ENCODE results near the gene SH3RF2. TPM values are rescaled to one million over a fixed set of nuclear protein-coding genes. Genes with fewer than 3 reads are reported as not detected.

Gene SH3RF2
- total RNA-seq, 1 donor from 2014 or later, result 3.7 TPM

DNA sequence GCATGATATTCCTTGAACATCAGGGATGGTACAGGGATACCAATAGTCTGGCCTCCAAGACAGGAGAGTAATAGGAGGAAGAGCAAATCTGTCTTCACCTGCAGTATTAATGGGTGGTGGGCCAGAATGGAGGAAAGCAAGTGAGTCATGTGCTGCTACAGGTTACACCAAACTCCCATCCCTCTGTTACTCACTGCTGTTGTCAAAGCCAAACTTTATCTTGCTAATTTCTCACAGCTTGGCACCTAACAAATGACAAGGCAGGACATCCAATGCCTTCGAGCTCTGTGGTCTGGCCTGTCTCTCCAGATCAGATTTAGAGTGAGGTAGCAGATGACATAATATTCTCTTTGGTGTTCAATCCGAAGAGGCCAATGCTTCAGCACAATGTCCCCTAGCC is 142.2 kb downstream of the SH3RF2 start:
- Histone ChIP-seq H3K36me3 (ENCODE audit: control insufficient read depth in 3 of 3, insufficient read depth in 3 of 3, low read length in 3 of 3) (no peaks in the 10 kb centered on the region), H3K27me3 (ENCODE audit: control insufficient read depth in 3 of 3, insufficient read depth in 3 of 3, low read length in 3 of 3) (peaks cover 0 to 5% (median 3%) of the 10 kb centered on the region in 3 donors), H3K27ac (ENCODE audit: low read depth, low read length) (no peak overlapping the region), H3K9ac (ENCODE audit: low read depth in 1 of 3, low read length in 3 of 3) (no peak overlapping the region), H3K4me3 (ENCODE audit: low read length in 3 of 3) (no peak overlapping the region), H3K9me3 (ENCODE audit: control insufficient read depth in 3 of 3, low read length in 3 of 3) (no peaks in the 10 kb centered on the region), H3K4me1 (ENCODE audit: control insufficient read depth in 3 of 3, insufficient read depth in 3 of 3, low read length in 3 of 3) (peaks cover 0 to 8% (median 0%) of the 10 kb centered on the region in 3 donors)

GRCh38 chr5:146079695-146080373 is 143.5 kb downstream of the SH3RF2 start:
- Histone ChIP-seq H3K9ac (ENCODE audit: low read depth in 1 of 3, low read length in 3 of 3) (no peak overlapping the region), H3K27ac (ENCODE audit: low read depth, low read length) (no peak overlapping the region), H3K9me3 (ENCODE audit: control insufficient read depth in 3 of 3, low read length in 3 of 3) (no peaks in the 10 kb centered on the region), H3K36me3 (ENCODE audit: control insufficient read depth in 3 of 3, insufficient read depth in 3 of 3, low read length in 3 of 3) (no peaks in the 10 kb centered on the region), H3K27me3 (ENCODE audit: control insufficient read depth in 3 of 3, insufficient read depth in 3 of 3, low read length in 3 of 3) (peaks cover 0 to 5% (median 3%) of the 10 kb centered on the region in 3 donors), H3K4me3 (ENCODE audit: low read length in 3 of 3) (no peak overlapping the region), H3K4me1 (ENCODE audit: control insufficient read depth in 3 of 3, insufficient read depth in 3 of 3, low read length in 3 of 3) (peaks cover 0 to 8% (median 0%) of the 10 kb centered on the region in 3 donors)

DNA sequence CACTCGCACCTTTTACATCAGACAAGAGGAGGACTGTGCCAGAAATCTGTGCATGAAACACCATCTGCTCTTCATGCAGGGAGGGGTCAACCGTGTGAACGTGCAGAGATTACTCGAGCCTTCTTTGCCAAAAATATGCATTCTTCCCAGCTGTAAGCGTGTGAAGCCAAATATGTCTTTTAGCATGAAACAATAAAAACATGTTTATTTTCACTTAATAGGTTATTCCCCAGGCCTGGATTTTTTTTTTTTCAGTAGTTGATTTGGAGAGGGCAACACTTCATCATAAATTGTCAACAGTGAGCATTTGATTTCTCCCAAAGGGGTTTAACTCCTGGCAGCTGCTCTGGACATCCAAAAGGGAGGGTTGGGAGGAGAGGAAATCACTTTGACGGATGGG is 145.2 kb downstream of the SH3RF2 start:
- Histone ChIP-seq H3K27me3 (ENCODE audit: control insufficient read depth in 3 of 3, insufficient read depth in 3 of 3, low read length in 3 of 3) (peaks cover 0 to 3% (median 2%) of the 10 kb centered on the region in 3 donors), H3K4me1 (ENCODE audit: control insufficient read depth in 3 of 3, insufficient read depth in 3 of 3, low read length in 3 of 3) (peaks cover 0 to 8% (median 0%) of the 10 kb centered on the region in 3 donors)

DNA sequence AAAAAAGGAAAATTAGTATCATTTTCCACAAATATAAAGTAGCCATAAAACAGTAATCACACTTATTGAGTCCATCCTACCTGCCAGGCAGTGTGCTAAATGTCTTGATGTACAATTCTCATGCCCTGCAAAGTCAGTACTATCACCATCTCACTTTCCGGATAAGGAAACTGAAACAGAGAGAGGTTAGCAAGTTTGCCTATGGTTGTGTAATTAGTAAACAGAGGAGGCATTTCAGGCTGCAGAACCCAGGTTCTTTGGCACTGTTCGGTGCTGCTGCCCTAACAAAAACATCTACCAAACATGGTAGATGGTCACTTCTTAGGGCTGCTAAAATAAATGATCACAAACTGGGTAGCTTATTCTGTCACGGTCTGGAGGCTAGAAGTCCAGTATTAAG is 146.4 kb downstream of the SH3RF2 start:
- no peak overlapping the region for H3K4me3 ChIP-seq (ENCODE audit: low read length in 3 of 3)
- peaks cover 0 to 8% (median 0%) of the 10 kb centered on the region in 3 donors for H3K4me1 ChIP-seq (ENCODE audit: control insufficient read depth in 3 of 3, insufficient read depth in 3 of 3, low read length in 3 of 3)
- no peak overlapping the region for H3K27ac ChIP-seq (ENCODE audit: low read depth, low read length)
- H3K36me3 ChIP-seq (ENCODE audit: control insufficient read depth in 3 of 3, insufficient read depth in 3 of 3, low read length in 3 of 3), result no peaks in the 10 kb centered on the region
- no peak overlapping the region for H3K9ac ChIP-seq (ENCODE audit: low read depth in 1 of 3, low read length in 3 of 3)
- H3K9me3 ChIP-seq (ENCODE audit: control insufficient read depth in 3 of 3, low read length in 3 of 3), result no peaks in the 10 kb centered on the region
- peaks cover 0 to 3% (median 2%) of the 10 kb centered on the region in 3 donors for H3K27me3 ChIP-seq (ENCODE audit: control insufficient read depth in 3 of 3, insufficient read depth in 3 of 3, low read length in 3 of 3)

More for the DNA sequence above, 145.2 kb downstream of the SH3RF2 start:
- Histone ChIP-seq H3K9me3 (ENCODE audit: control insufficient read depth in 3 of 3, low read length in 3 of 3) (no peaks in the 10 kb centered on the region), H3K9ac (ENCODE audit: low read depth in 1 of 3, low read length in 3 of 3) (no peak overlapping the region), H3K36me3 (ENCODE audit: control insufficient read depth in 3 of 3, insufficient read depth in 3 of 3, low read length in 3 of 3) (no peaks in the 10 kb centered on the region), H3K4me3 (ENCODE audit: low read length in 3 of 3) (no peak overlapping the region), H3K27ac (ENCODE audit: low read depth, low read length) (no peak overlapping the region)

GRCh38 chr5:146084376-146084775 is 148.0 kb downstream of the SH3RF2 start:
- Histone ChIP-seq H3K9ac (ENCODE audit: low read depth in 1 of 3, low read length in 3 of 3) (no peak overlapping the region), H3K36me3 (ENCODE audit: control insufficient read depth in 3 of 3, insufficient read depth in 3 of 3, low read length in 3 of 3) (no peaks in the 10 kb centered on the region), H3K27ac (ENCODE audit: low read depth, low read length) (no peak overlapping the region), H3K27me3 (ENCODE audit: control insufficient read depth in 3 of 3, insufficient read depth in 3 of 3, low read length in 3 of 3) (no peaks in the 10 kb centered on the region), H3K4me1 (ENCODE audit: control insufficient read depth in 3 of 3, insufficient read depth in 3 of 3, low read length in 3 of 3) (peaks cover 0 to 8% (median 0%) of the 10 kb centered on the region in 3 donors), H3K9me3 (ENCODE audit: control insufficient read depth in 3 of 3, low read length in 3 of 3) (no peaks in the 10 kb centered on the region), H3K4me3 (ENCODE audit: low read length in 3 of 3) (no peak overlapping the region)

DNA sequence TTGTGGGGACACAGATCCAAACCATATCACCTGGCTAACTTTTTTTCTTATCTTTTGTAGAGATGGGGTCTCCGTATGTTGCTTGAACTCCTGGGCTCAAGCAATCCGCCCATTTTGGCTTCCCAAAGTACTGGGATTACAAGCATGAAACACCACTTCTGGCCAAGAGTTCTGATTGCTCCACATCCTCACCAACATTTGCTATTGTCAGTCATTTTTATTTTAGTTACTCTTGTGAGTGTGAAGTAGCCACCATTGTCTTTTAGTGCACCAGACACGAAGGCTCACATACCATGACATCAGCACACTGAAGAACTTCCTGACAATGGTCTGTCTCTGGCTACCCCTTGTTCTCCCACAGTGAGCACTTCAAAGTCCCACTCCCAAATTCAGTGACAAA is 151.7 kb downstream of the SH3RF2 start:
- no peak overlapping the region for H3K27ac ChIP-seq (ENCODE audit: low read depth, low read length)
- no peaks in the 10 kb centered on the region for H3K9me3 ChIP-seq (ENCODE audit: control insufficient read depth in 3 of 3, low read length in 3 of 3)
- H3K9ac ChIP-seq (ENCODE audit: low read depth in 1 of 3, low read length in 3 of 3), result no peak overlapping the region
- H3K36me3 ChIP-seq (ENCODE audit: control insufficient read depth in 3 of 3, insufficient read depth in 3 of 3, low read length in 3 of 3), result no peaks in the 10 kb centered on the region
- no peak overlapping the region for H3K4me3 ChIP-seq (ENCODE audit: low read length in 3 of 3)
- H3K4me1 ChIP-seq (ENCODE audit: control insufficient read depth in 3 of 3, insufficient read depth in 3 of 3, low read length in 3 of 3), result no peaks in the 10 kb centered on the region
- H3K27me3 ChIP-seq (ENCODE audit: control insufficient read depth in 3 of 3, insufficient read depth in 3 of 3, low read length in 3 of 3), result no peaks in the 10 kb centered on the region

DNA sequence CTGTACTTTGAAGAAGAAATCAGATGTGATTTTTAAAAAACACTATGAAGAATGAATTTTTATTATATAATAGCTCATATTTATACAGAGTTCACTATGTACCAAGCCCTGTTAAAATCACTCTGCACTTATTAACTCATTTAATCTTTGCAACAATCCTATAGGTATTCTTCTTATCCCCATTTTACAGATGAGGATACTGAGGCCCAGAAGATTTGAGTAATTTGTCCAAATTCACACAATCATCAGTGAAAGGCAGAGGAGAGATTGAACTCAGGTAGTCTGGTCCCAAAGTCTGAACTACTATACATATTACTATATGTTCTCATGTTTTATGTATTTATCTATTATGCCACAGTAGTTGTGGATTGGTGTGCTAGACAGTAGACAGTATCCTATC is 152.9 kb downstream of the SH3RF2 start:
- no peak overlapping the region for H3K9ac ChIP-seq (ENCODE audit: low read depth in 1 of 3, low read length in 3 of 3)
- H3K4me3 ChIP-seq (ENCODE audit: low read length in 3 of 3), result no peak overlapping the region
- no peaks in the 10 kb centered on the region for H3K9me3 ChIP-seq (ENCODE audit: control insufficient read depth in 3 of 3, low read length in 3 of 3)
- H3K36me3 ChIP-seq (ENCODE audit: control insufficient read depth in 3 of 3, insufficient read depth in 3 of 3, low read length in 3 of 3), result no peaks in the 10 kb centered on the region
- no peaks in the 10 kb centered on the region for H3K27me3 ChIP-seq (ENCODE audit: control insufficient read depth in 3 of 3, insufficient read depth in 3 of 3, low read length in 3 of 3)
- no peak overlapping the region for H3K27ac ChIP-seq (ENCODE audit: low read depth, low read length)
- H3K4me1 ChIP-seq (ENCODE audit: control insufficient read depth in 3 of 3, insufficient read depth in 3 of 3, low read length in 3 of 3), result no peaks in the 10 kb centered on the region

DNA sequence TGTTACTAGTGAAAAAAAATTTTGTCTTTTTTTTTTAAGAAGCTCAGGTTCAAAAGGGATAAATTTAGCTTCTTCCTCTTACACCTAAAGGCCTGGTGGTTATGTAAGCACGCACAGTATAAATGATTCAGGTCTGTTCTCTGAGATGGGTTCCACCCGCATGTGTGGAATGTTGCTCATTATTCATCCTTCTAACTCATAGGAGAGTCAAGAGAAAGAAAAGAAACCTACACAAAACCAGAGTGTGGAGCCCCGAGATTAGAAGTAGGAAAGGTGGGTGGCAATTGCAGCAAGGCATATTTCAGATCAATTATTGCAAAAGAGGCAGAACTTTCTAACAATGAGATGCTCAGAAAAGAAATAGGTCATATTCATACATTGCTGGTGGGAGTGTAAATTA is 155.5 kb downstream of the SH3RF2 start:
- no peak overlapping the region for H3K4me3 ChIP-seq (ENCODE audit: low read length in 3 of 3)
- H3K9me3 ChIP-seq (ENCODE audit: control insufficient read depth in 3 of 3, low read length in 3 of 3), result no peaks in the 10 kb centered on the region
- H3K27me3 ChIP-seq (ENCODE audit: control insufficient read depth in 3 of 3, insufficient read depth in 3 of 3, low read length in 3 of 3), result no peaks in the 10 kb centered on the region
- H3K36me3 ChIP-seq (ENCODE audit: control insufficient read depth in 3 of 3, insufficient read depth in 3 of 3, low read length in 3 of 3), result no peaks in the 10 kb centered on the region
- H3K4me1 ChIP-seq (ENCODE audit: control insufficient read depth in 3 of 3, insufficient read depth in 3 of 3, low read length in 3 of 3), result no peaks in the 10 kb centered on the region
- no peak overlapping the region for H3K27ac ChIP-seq (ENCODE audit: low read depth, low read length)
- H3K9ac ChIP-seq (ENCODE audit: low read depth in 1 of 3, low read length in 3 of 3), result no peak overlapping the region

GRCh38 chr5:146098047-146098446 is 161.7 kb downstream of the SH3RF2 start:
- no peak overlapping the region for H3K9ac ChIP-seq (ENCODE audit: low read depth in 1 of 3, low read length in 3 of 3)
- H3K4me3 ChIP-seq (ENCODE audit: low read length in 3 of 3), result no peak overlapping the region
- H3K9me3 ChIP-seq (ENCODE audit: control insufficient read depth in 3 of 3, low read length in 3 of 3), result no peaks in the 10 kb centered on the region
- H3K4me1 ChIP-seq (ENCODE audit: control insufficient read depth in 3 of 3, insufficient read depth in 3 of 3, low read length in 3 of 3), result no peaks in the 10 kb centered on the region
- H3K27ac ChIP-seq (ENCODE audit: low read depth, low read length), result no peak overlapping the region
- H3K27me3 ChIP-seq (ENCODE audit: control insufficient read depth in 3 of 3, insufficient read depth in 3 of 3, low read length in 3 of 3), result no peaks in the 10 kb centered on the region
- no peaks in the 10 kb centered on the region for H3K36me3 ChIP-seq (ENCODE audit: control insufficient read depth in 3 of 3, insufficient read depth in 3 of 3, low read length in 3 of 3)

DNA sequence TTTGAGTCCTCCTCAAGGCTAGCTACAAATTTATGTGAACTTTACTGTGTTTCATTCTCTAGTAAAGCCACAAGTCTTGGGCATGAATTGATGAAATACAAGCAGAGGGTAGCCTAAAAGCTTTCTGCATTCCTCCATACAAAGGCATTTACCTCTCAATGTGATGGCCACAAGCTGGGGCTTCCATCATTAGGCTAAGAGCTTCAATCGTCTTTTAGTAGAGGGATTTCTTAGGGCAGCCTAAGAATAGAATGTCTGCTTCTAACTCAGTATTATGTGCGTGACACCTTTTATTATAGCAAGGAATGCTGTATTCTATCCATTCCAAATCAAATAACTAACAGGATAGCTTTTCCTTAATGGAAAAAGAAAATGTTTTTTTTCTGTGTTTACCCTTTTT is 165.3 kb downstream of the SH3RF2 start:
- no peaks in the 10 kb centered on the region for H3K4me1 ChIP-seq (ENCODE audit: control insufficient read depth in 3 of 3, insufficient read depth in 3 of 3, low read length in 3 of 3)
- no peak overlapping the region for H3K27ac ChIP-seq (ENCODE audit: low read depth, low read length)
- no peak overlapping the region for H3K4me3 ChIP-seq (ENCODE audit: low read length in 3 of 3)
- H3K9me3 ChIP-seq (ENCODE audit: control insufficient read depth in 3 of 3, low read length in 3 of 3), result no peaks in the 10 kb centered on the region
- no peak overlapping the region for H3K9ac ChIP-seq (ENCODE audit: low read depth in 1 of 3, low read length in 3 of 3)
- no peaks in the 10 kb centered on the region for H3K36me3 ChIP-seq (ENCODE audit: control insufficient read depth in 3 of 3, insufficient read depth in 3 of 3, low read length in 3 of 3)
- no peaks in the 10 kb centered on the region for H3K27me3 ChIP-seq (ENCODE audit: control insufficient read depth in 3 of 3, insufficient read depth in 3 of 3, low read length in 3 of 3)

Measured in skeletal muscle tissue (tissue), 4 donors.